ENCODE data around the gene CDYL2.

The CDYL2 gene

GRCh38 chr16:80723981-80724380, 80.4 kb downstream of the CDYL2 start:
- Mint-ChIP-seq H3K27ac (peak overlapping the region; percentile 17), H3K27me3 (no peaks in the 10 kb centered on the region), H3K4me3 (no peak overlapping the region), H3K4me1 (ENCODE audit: low read depth) (no peaks in the 10 kb centered on the region), H3K9me3 (peaks cover 50% of the 10 kb centered on the region), H3K36me3 (ENCODE audit: low read depth) (peaks cover 8% of the 10 kb centered on the region)
- intact Hi-C loops (cut with micrococcal nuclease) = no loop called here

- peaks cover 8% of the 10 kb centered on the region for H3K36me3 Mint-ChIP-seq (ENCODE audit: low read depth)
- H3K4me1 Mint-ChIP-seq (ENCODE audit: low read depth) = no peaks in the 10 kb centered on the region
Observed at GRCh38 chr16:80723091-80723490, 81.3 kb downstream of the CDYL2 start.

GRCh38 chr16:80720804-80721371, 83.5 kb downstream of the CDYL2 start:
- Mint-ChIP-seq H3K4me1 (ENCODE audit: low read depth) (no peaks in the 10 kb centered on the region), H3K36me3 (ENCODE audit: low read depth) (peaks cover 8% of the 10 kb centered on the region), H3K27me3 (no peaks in the 10 kb centered on the region), H3K27ac (no peak overlapping the region), H3K9me3 (peaks cover 36% of the 10 kb centered on the region), H3K4me3 (no peak overlapping the region)
- intact Hi-C loops (cut with micrococcal nuclease) = no loop called here

More at GRCh38 chr16:80723091-80723490, 81.3 kb downstream of the CDYL2 start:
- no peak overlapping the region for H3K27ac Mint-ChIP-seq
- peaks cover 44% of the 10 kb centered on the region for H3K9me3 Mint-ChIP-seq
- no peak overlapping the region for H3K4me3 Mint-ChIP-seq
- H3K27me3 Mint-ChIP-seq = no peaks in the 10 kb centered on the region
- intact Hi-C loops (cut with micrococcal nuclease) = no loop called here

- no peaks in the 10 kb centered on the region for H3K4me1 Mint-ChIP-seq (ENCODE audit: low read depth)
- H3K4me3 Mint-ChIP-seq = no peak overlapping the region
- no peaks in the 10 kb centered on the region for H3K27me3 Mint-ChIP-seq
- peaks cover 8% of the 10 kb centered on the region for H3K36me3 Mint-ChIP-seq (ENCODE audit: low read depth)
- peaks cover 23% of the 10 kb centered on the region for H3K9me3 Mint-ChIP-seq
- H3K27ac Mint-ChIP-seq = no peak overlapping the region
- intact Hi-C loops (cut with micrococcal nuclease) = no loop called here
Observed at GRCh38 chr16:80719573-80719972, 84.8 kb downstream of the CDYL2 start.

- H3K27ac Mint-ChIP-seq = no peak overlapping the region
- intact Hi-C loops (cut with micrococcal nuclease) = no loop called here
Observed at GRCh38 chr16:80718480-80719220, 85.7 kb downstream of the CDYL2 start.

GRCh38 chr16:80717611-80718010, 86.8 kb downstream of the CDYL2 start:
- Mint-ChIP-seq H3K4me3 (no peak overlapping the region), H3K9me3 (peaks cover 3% of the 10 kb centered on the region), H3K27me3 (no peaks in the 10 kb centered on the region), H3K27ac (no peak overlapping the region), H3K36me3 (ENCODE audit: low read depth) (no peaks in the 10 kb centered on the region), H3K4me1 (ENCODE audit: low read depth) (no peaks in the 10 kb centered on the region)
- intact Hi-C loops (cut with micrococcal nuclease) = no loop called here

More at GRCh38 chr16:80718480-80719220, 85.7 kb downstream of the CDYL2 start:
- Mint-ChIP-seq H3K27me3 (no peaks in the 10 kb centered on the region), H3K4me3 (no peak overlapping the region), H3K36me3 (ENCODE audit: low read depth) (peaks cover 3% of the 10 kb centered on the region), H3K9me3 (peaks cover 14% of the 10 kb centered on the region), H3K4me1 (ENCODE audit: low read depth) (no peaks in the 10 kb centered on the region)

GRCh38 chr16:80716564-80717139, 87.7 kb downstream of the CDYL2 start:
- Mint-ChIP-seq H3K36me3 (ENCODE audit: low read depth) (no peaks in the 10 kb centered on the region), H3K27me3 (no peaks in the 10 kb centered on the region), H3K9me3 (no peaks in the 10 kb centered on the region), H3K27ac (no peak overlapping the region), H3K4me3 (no peak overlapping the region), H3K4me1 (ENCODE audit: low read depth) (no peaks in the 10 kb centered on the region)
- intact Hi-C loops (cut with micrococcal nuclease) = no loop called here

- Mint-ChIP-seq H3K9me3 (no peaks in the 10 kb centered on the region), H3K4me1 (ENCODE audit: low read depth) (no peaks in the 10 kb centered on the region), H3K27me3 (no peaks in the 10 kb centered on the region), H3K27ac (no peak overlapping the region), H3K36me3 (ENCODE audit: low read depth) (no peaks in the 10 kb centered on the region), H3K4me3 (no peak overlapping the region)
- intact Hi-C loops (cut with micrococcal nuclease) = no loop called here
Observed at GRCh38 chr16:80711406-80711805, 93.0 kb downstream of the CDYL2 start.

GRCh38 chr16:80710918-80711317, 93.5 kb downstream of the CDYL2 start:
- Mint-ChIP-seq H3K4me1 (ENCODE audit: low read depth) (no peaks in the 10 kb centered on the region), H3K27me3 (no peaks in the 10 kb centered on the region), H3K4me3 (no peak overlapping the region), H3K27ac (no peak overlapping the region), H3K36me3 (ENCODE audit: low read depth) (no peaks in the 10 kb centered on the region), H3K9me3 (no peaks in the 10 kb centered on the region)
- intact Hi-C loops (cut with micrococcal nuclease) = no loop called here

- H3K27me3 Mint-ChIP-seq = no peaks in the 10 kb centered on the region
- H3K4me3 Mint-ChIP-seq = no peak overlapping the region
- H3K9me3 Mint-ChIP-seq = no peaks in the 10 kb centered on the region
- H3K27ac Mint-ChIP-seq = no peak overlapping the region
- H3K4me1 Mint-ChIP-seq (ENCODE audit: low read depth) = no peaks in the 10 kb centered on the region
- H3K36me3 Mint-ChIP-seq (ENCODE audit: low read depth) = no peaks in the 10 kb centered on the region
- intact Hi-C loops (cut with micrococcal nuclease) = no loop called here
Observed at GRCh38 chr16:80708823-80709222, 95.6 kb downstream of the CDYL2 start.

GRCh38 chr16:80707686-80708085, 96.7 kb downstream of the CDYL2 start:
- intact Hi-C loops (cut with micrococcal nuclease) = no loop called here
- H3K36me3 Mint-ChIP-seq (ENCODE audit: low read depth) = no peaks in the 10 kb centered on the region
- H3K27me3 Mint-ChIP-seq = no peaks in the 10 kb centered on the region
- H3K4me3 Mint-ChIP-seq = no peak overlapping the region
- no peak overlapping the region for H3K27ac Mint-ChIP-seq
- no peaks in the 10 kb centered on the region for H3K4me1 Mint-ChIP-seq (ENCODE audit: low read depth)
- no peaks in the 10 kb centered on the region for H3K9me3 Mint-ChIP-seq

GRCh38 chr16:80705596-80705995, 98.8 kb downstream of the CDYL2 start:
- no peak overlapping the region for H3K4me3 Mint-ChIP-seq
- H3K4me1 Mint-ChIP-seq (ENCODE audit: low read depth) = no peaks in the 10 kb centered on the region
- intact Hi-C loops (cut with micrococcal nuclease) = no loop called here
- no peaks in the 10 kb centered on the region for H3K27me3 Mint-ChIP-seq
- no peak overlapping the region for H3K27ac Mint-ChIP-seq
- no peaks in the 10 kb centered on the region for H3K36me3 Mint-ChIP-seq (ENCODE audit: low read depth)
- no peaks in the 10 kb centered on the region for H3K9me3 Mint-ChIP-seq

GRCh38 chr16:80704751-80705505, 99.5 kb downstream of the CDYL2 start:
- H3K27ac Mint-ChIP-seq = no peak overlapping the region
- no peaks in the 10 kb centered on the region for H3K9me3 Mint-ChIP-seq
- no peaks in the 10 kb centered on the region for H3K27me3 Mint-ChIP-seq
- intact Hi-C loops (cut with micrococcal nuclease) = no loop called here
- H3K4me3 Mint-ChIP-seq = no peak overlapping the region
- H3K36me3 Mint-ChIP-seq (ENCODE audit: low read depth) = no peaks in the 10 kb centered on the region
- no peaks in the 10 kb centered on the region for H3K4me1 Mint-ChIP-seq (ENCODE audit: low read depth)
